Naive thymus-derived CD4-positive, alpha-beta T cell (primary cell): Measurements from ENCODE around the gene CHD2. TPM values are rescaled to one million over a fixed set of nuclear protein-coding genes. Genes with fewer than 3 reads are reported as not detected.

ENCODE experiments used
- ATAC-seq: fragments of 150-1000 bp; cut with Tn5 transposase; 2 replicates; pipeline ENCODE4 v1.10.0; 2021; ENCODE audit warnings: mild to moderate bottlenecking, moderate library complexity
- CTCF ChIA-PET: fragments of 350-600 bp; sonication (Branson Sonifier 250); formaldehyde crosslinking; loops from one replicate; lab custom pipeline; 2021; ENCODE audit warnings: antibody characterized with exemption; lab: Charles Lee
- POLR2A ChIA-PET: fragments of 350-600 bp; sonication (Branson Sonifier 250); formaldehyde crosslinking; loops from one replicate; lab custom pipeline; 2021; ENCODE audit warnings: antibody characterized with exemption, inconsistent platforms; lab: Charles Lee
- DNase-seq, 9 donors: peaks; one replicate each; pipeline versions ENCODE4 v3.0.0 to v3.0.0-alpha.2; 2020 to 2022; ENCODE audit warnings: mixed read lengths in 1 of 9
- H3K27ac ChIP-seq: one replicate; pipeline ENCODE4 v1.7.0; 2013; ENCODE audit warnings: mild to moderate bottlenecking, low read depth, low read length, moderate library complexity
- H3K27me3 ChIP-seq, 2 donors: one replicate each; pipeline ENCODE4 v1.7.0; 2013; ENCODE audit warnings: low read length in 2 of 2, mild to moderate bottlenecking in 2 of 2, moderate library complexity in 2 of 2; ENCODE audit not compliant: control insufficient read depth in 2 of 2, insufficient read depth in 2 of 2
- H3K36me3 ChIP-seq, 3 experiments: 1 replicate in 2 of 3; 2 replicates in 1 of 3; pipeline ENCODE4 v1.7.0; 2013; ENCODE audit warnings: low read length in 3 of 3, mild to moderate bottlenecking in 3 of 3, moderate library complexity in 1 of 3; ENCODE audit not compliant: insufficient read depth in 3 of 3, control insufficient read depth in 2 of 3
- H3K4me1 ChIP-seq, 2 donors: one replicate each; pipeline ENCODE4 v1.7.0; 2013; ENCODE audit warnings: low read length in 2 of 2, mild to moderate bottlenecking in 2 of 2, moderate library complexity in 1 of 2; ENCODE audit not compliant: control insufficient read depth in 2 of 2, insufficient read depth in 2 of 2
- H3K4me3 ChIP-seq: 2 replicates; pipeline ENCODE4 v1.7.0; 2013; ENCODE audit warnings: mild to moderate bottlenecking, low read length
- H3K9me3 ChIP-seq, 3 experiments: 1 replicate in 2 of 3; 2 replicates in 1 of 3; pipeline ENCODE4 v1.7.0; 2013; ENCODE audit warnings: low read length in 3 of 3; ENCODE audit not compliant: control insufficient read depth in 2 of 3
- H3K27ac Mint-ChIP-seq, 9 donors: one replicate each; pipeline ENCODE4 v1.8.0; 2020 to 2022; ENCODE audit warnings: mixed read lengths in 9 of 9, mild to moderate bottlenecking in 8 of 9, moderate library complexity in 5 of 9, inconsistent platforms in 2 of 9
- H3K27me3 Mint-ChIP-seq, 5 donors: one replicate each; pipeline ENCODE4 v1.8.0; 2021 to 2022; ENCODE audit warnings: mixed read lengths in 5 of 5, mild to moderate bottlenecking in 1 of 5
- H3K36me3 Mint-ChIP-seq, 5 donors: one replicate each; pipeline ENCODE4 v1.8.0; 2020 to 2022; ENCODE audit warnings: mixed read lengths in 5 of 5, mild to moderate bottlenecking in 3 of 5, inconsistent platforms in 1 of 5
- H3K4me1 Mint-ChIP-seq, 7 donors: one replicate each; pipeline ENCODE4 v1.8.0; 2020 to 2022; ENCODE audit warnings: mixed read lengths in 7 of 7, mild to moderate bottlenecking in 3 of 7, inconsistent platforms in 1 of 7
- H3K4me3 Mint-ChIP-seq, 10 donors: one replicate each; pipeline ENCODE4 v1.8.0; 2020 to 2022; ENCODE audit warnings: mild to moderate bottlenecking in 10 of 10, mixed read lengths in 10 of 10, moderate library complexity in 6 of 10, inconsistent platforms in 2 of 10
- H3K9me3 Mint-ChIP-seq, 11 donors: one replicate each; pipeline ENCODE4 v1.8.0; 2020 to 2022; ENCODE audit warnings: mixed read lengths in 11 of 11, mild to moderate bottlenecking in 4 of 11, inconsistent platforms in 1 of 11, moderate library complexity in 1 of 11
- intact Hi-C, 2 donors: fragments of 100-400 bp; cut with micrococcal nuclease; formaldehyde crosslinking; loops; one replicate each; pipeline ENCODE4 v1.15.1; 2023
- microRNA-seq: library from miRNA; unstranded; fragments of <30 nt; microRNA quantifications from one replicate; pipeline ENCODE4 v1.2.0, GENCODE V29; 2022; ENCODE audit warnings: borderline microRNAs expressed
- polyA plus RNA-seq, 2 donors: library from polyadenylated mRNA; unstranded; fragments of 300-500 nt; fragmentation: Illumina TruSeq; gene quantifications; one replicate each; pipeline ENCODE4 v1.2.3, GENCODE V29; 2021
- total RNA-seq, 6 experiments: library from RNA in 5 of 6; stranded (reverse) in 5 of 6; gene quantifications; 1 replicate in 5 of 6; 2 replicates in 1 of 6; pipeline ENCODE4 v1.2.3 and lab custom pipeline; 2021 to 2026

CHD2 gene
- total and polyA plus RNA-seq, 7 experiments from 2014 or later = 70.0 to 492 (median 371) TPM

GRCh38 chr15:93074599-93074998 lies 174.5 kb downstream of the CHD2 start:
- Histone ChIP-seq H3K9me3 (no peaks in the 10 kb centered on the region), H3K4me3 (no peak overlapping the region), H3K4me1 (no peaks in the 10 kb centered on the region), H3K27ac (no peak overlapping the region), H3K27me3 (peaks cover 0 to 6% of the 10 kb centered on the region in 2 donors), H3K36me3 (no peaks in the 10 kb centered on the region)
- Mint-ChIP-seq H3K4me3 (peak overlapping the region in 2 of 10 donors; percentile 25 to 77), H3K27ac (no peak overlapping the region), H3K9me3 (no peaks in the 10 kb centered on the region), H3K4me1 (peaks cover 7 to 20% (median 15%) of the 10 kb centered on the region in 7 donors), H3K36me3 (no peaks in the 10 kb centered on the region), H3K27me3 (peaks cover 60 to 69% (median 62%) of the 10 kb centered on the region in 5 donors)
- no peak for ATAC-seq
- CTCF ChIA-PET = no interaction called here
- POLR2A ChIA-PET = no interaction called here
- DNase-seq = no peak
- intact Hi-C loops = no loop called here

GRCh38 chr15:93076217-93076616 lies 176.1 kb downstream of the CHD2 start:
- POLR2A ChIA-PET = no interaction called here
- no peak overlapping the region for H3K27ac ChIP-seq
- intact Hi-C loops = no loop called here
- peaks cover 61 to 63% (median 62%) of the 10 kb centered on the region in 5 donors for H3K27me3 Mint-ChIP-seq
- CTCF ChIA-PET = no interaction called here
- no peaks in the 10 kb centered on the region for H3K36me3 Mint-ChIP-seq
- H3K9me3 ChIP-seq = no peaks in the 10 kb centered on the region
- DNase-seq (no peak), ATAC-seq (no peak)
- H3K27me3 ChIP-seq = peaks cover 0 to 6% of the 10 kb centered on the region in 2 donors
- no peak overlapping the region for H3K27ac Mint-ChIP-seq
- no peaks in the 10 kb centered on the region for H3K4me1 ChIP-seq
- no peaks in the 10 kb centered on the region for H3K9me3 Mint-ChIP-seq
- peaks cover 7 to 20% (median 15%) of the 10 kb centered on the region in 7 donors for H3K4me1 Mint-ChIP-seq
- no peak overlapping the region for H3K4me3 Mint-ChIP-seq
- no peak overlapping the region for H3K4me3 ChIP-seq
- no peaks in the 10 kb centered on the region for H3K36me3 ChIP-seq

GRCh38 chr15:93076875-93077274 lies 176.8 kb downstream of the CHD2 start:
- H3K27ac Mint-ChIP-seq = no peak overlapping the region
- no peaks in the 10 kb centered on the region for H3K36me3 Mint-ChIP-seq
- peaks cover 6 to 17% (median 14%) of the 10 kb centered on the region in 7 donors for H3K4me1 Mint-ChIP-seq
- no peak overlapping the region for H3K27ac ChIP-seq
- no peak for DNase-seq
- H3K4me3 ChIP-seq = no peak overlapping the region
- intact Hi-C loops = no loop called here
- no peak overlapping the region for H3K4me3 Mint-ChIP-seq
- H3K27me3 ChIP-seq = peaks cover 0 to 6% of the 10 kb centered on the region in 2 donors
- ChIA-PET CTCF (no interaction called here), POLR2A (no interaction called here)
- H3K9me3 ChIP-seq = no peaks in the 10 kb centered on the region
- no peak for ATAC-seq
- H3K27me3 Mint-ChIP-seq = peaks cover 60 to 63% (median 61%) of the 10 kb centered on the region in 5 donors
- H3K9me3 Mint-ChIP-seq = no peaks in the 10 kb centered on the region
- H3K4me1 ChIP-seq = no peaks in the 10 kb centered on the region
- no peaks in the 10 kb centered on the region for H3K36me3 ChIP-seq

Small RNA genes within 50 kb of the gene (microRNA-seq; reads per million reads assigned to microRNA genes)
- gene MIR3175 = not detected

Other genes with a start within 250 kb of the CHD2 start
- gene FAM174B, start 244.5 kb upstream of the CHD2 start, total RNA-seq = 10 to 100 TPM in 2 of 5 experiments, 1 to 10 TPM in 3; 5.2 to 15.9 (median 6.7) TPM
- gene FAM174B, start 244.5 kb upstream of the CHD2 start, polyA plus RNA-seq = 1 to 10 TPM; 3.5 to 7.1 TPM
- 1 to 10 TPM in 1 of 5 experiments, not detected in 4; 1.1 TPM for gene RGMA, start 188.9 kb downstream of the CHD2 start, total RNA-seq
- gene RGMA, start 188.9 kb downstream of the CHD2 start, polyA plus RNA-seq = not detected